SU-DHL-6 (cell line): Measurements from ENCODE around the gene TUG1.

ENCODE experiments used
- H2AFZ ChIP-seq: fragments of 200-600 bp; sonication (generic); 2 replicates; pipeline ENCODE4 v1.6.1; 2014; ENCODE audit warnings: low read depth, mild to moderate bottlenecking, moderate library complexity, mixed read lengths, antibody characterized with exemption, low read length; ENCODE audit not compliant: severe bottlenecking
- H3F3A ChIP-seq: fragments of 200-600 bp; shearing (Covaris generic); 2 replicates; pipeline ENCODE4 v1.6.0; 2016; ENCODE audit warnings: antibody characterized with exemption, mild to moderate bottlenecking; ENCODE audit not compliant: insufficient read depth
- H3K27ac ChIP-seq: fragments of 200-600 bp; sonication (generic); 2 replicates; pipeline ENCODE4 v1.5.1; 2016; ENCODE audit warnings: low read depth, mild to moderate bottlenecking, low read length, moderate library complexity, mixed read lengths
- H3K27me3 ChIP-seq: fragments of 200-600 bp; sonication (generic), shearing (Covaris generic); 2 replicates; pipeline ENCODE4 v1.6.0; 2014; ENCODE audit warnings: mild to moderate bottlenecking, low read length
- H3K36me3 ChIP-seq: fragments of 200-600 bp; sonication (generic); 2 replicates; pipeline ENCODE4 v1.6.1; 2014; ENCODE audit warnings: mild to moderate bottlenecking, low read length, mixed read lengths
- H3K4me2 ChIP-seq: fragments of 300-600, 200-600 bp; shearing (Covaris generic), sonication (generic); 2 replicates; pipeline ENCODE4 v1.6.0; 2014; ENCODE audit warnings: low read length, low read depth, mild to moderate bottlenecking; ENCODE audit not compliant: poor library complexity, severe bottlenecking
- H3K4me3 ChIP-seq: fragments of 200-600 bp; sonication (generic); 2 replicates; pipeline ENCODE4 v1.5.1; 2014; ENCODE audit warnings: antibody characterized with exemption, low read length, mild to moderate bottlenecking, mixed read lengths; ENCODE audit not compliant: insufficient read depth, poor library complexity, severe bottlenecking
- H3K79me2 ChIP-seq: fragments of 200-600 bp; sonication (generic); 2 replicates; pipeline ENCODE4 v1.6.1; 2014; ENCODE audit warnings: mild to moderate bottlenecking, low read length, moderate library complexity; ENCODE audit not compliant: insufficient read depth
- H3K9ac ChIP-seq: fragments of 200-600 bp; sonication (generic); 2 replicates; pipeline ENCODE4 v1.7.0; 2014; ENCODE audit warnings: mild to moderate bottlenecking, low read length
- H3K9me2 ChIP-seq: fragments of 200-600 bp; sonication (generic); replicated peaks from 2 replicates; pipeline ENCODE4 v1.6.1; 2014; ENCODE audit warnings: low read length; ENCODE audit not compliant: insufficient read depth
- H3K9me3 ChIP-seq: fragments of 200-600 bp; sonication (generic); 2 replicates; pipeline ENCODE4 v1.6.1; 2014; ENCODE audit warnings: low read length, mixed read lengths; ENCODE audit not compliant: insufficient read depth
- H4K20me1 ChIP-seq: fragments of 200-600 bp; sonication (generic); 2 replicates; pipeline ENCODE4 v1.6.1; 2014; ENCODE audit warnings: low read depth, mild to moderate bottlenecking, antibody characterized with exemption, low read length, moderate library complexity, mixed read lengths
- EZH2phosphoT487 ChIP-seq: fragments of 200-600 bp; sonication (generic), shearing (Covaris generic); conservative IDR thresholded peaks from 2 replicates; pipeline ENCODE4 v1.6.1; 2018; ENCODE audit warnings: mild to moderate bottlenecking, antibody characterized with exemption, low read length, moderate library complexity, mixed read lengths
- TF ChIP-seq, protein P1 (sequence below): fragments of 200-600 bp; sonication (generic); IDR thresholded peaks from one replicate; pipeline ENCODE4 v1.5.1; 2017; ENCODE audit warnings: antibody characterized with exemption, mild to moderate bottlenecking, low read length, moderate library complexity; ENCODE audit not compliant: insufficient read depth, poor library complexity, severe bottlenecking

Gene TUG1

DNA sequence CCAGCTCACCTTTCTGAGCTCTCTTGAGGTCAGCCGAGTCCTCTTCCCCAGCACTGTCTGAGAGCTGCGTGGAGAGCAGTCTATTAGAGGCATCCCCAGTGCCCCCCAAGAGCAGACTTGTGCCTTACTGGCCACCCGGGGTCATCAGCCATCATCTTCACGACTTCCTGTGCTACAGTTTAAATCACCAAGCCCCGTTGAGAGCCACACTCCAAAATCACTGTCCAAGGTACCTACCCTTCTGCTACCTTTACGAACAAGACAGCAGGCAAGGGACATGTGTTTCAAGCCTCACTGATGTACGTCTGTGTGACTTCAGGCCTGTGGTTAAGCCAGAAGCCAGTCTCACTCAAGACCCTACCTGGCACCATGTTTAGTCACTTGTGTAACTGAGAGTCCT lies 35.6 kb upstream of the TUG1 start:
- H3F3A ChIP-seq: no peaks in the 10 kb centered on the region
- no peaks in the 10 kb centered on the region for H3K9me2 ChIP-seq
- H3K27me3 ChIP-seq: no peaks in the 10 kb centered on the region
- no peak overlapping the region for H3K9ac ChIP-seq
- no peaks in the 10 kb centered on the region for H3K79me2 ChIP-seq
- H3K36me3 ChIP-seq: peaks cover 16% of the 10 kb centered on the region; the same call in 1 of the 2 replicates
- no peaks in the 10 kb centered on the region for H4K20me1 ChIP-seq
- H3K9me3 ChIP-seq: no peaks in the 10 kb centered on the region
- no peak overlapping the region for H3K4me3 ChIP-seq
- no peak overlapping the region for H3K4me2 ChIP-seq
- no peak for TF ChIP-seq EZH2phosphoT487
- TF ChIP-seq, protein P1, sequence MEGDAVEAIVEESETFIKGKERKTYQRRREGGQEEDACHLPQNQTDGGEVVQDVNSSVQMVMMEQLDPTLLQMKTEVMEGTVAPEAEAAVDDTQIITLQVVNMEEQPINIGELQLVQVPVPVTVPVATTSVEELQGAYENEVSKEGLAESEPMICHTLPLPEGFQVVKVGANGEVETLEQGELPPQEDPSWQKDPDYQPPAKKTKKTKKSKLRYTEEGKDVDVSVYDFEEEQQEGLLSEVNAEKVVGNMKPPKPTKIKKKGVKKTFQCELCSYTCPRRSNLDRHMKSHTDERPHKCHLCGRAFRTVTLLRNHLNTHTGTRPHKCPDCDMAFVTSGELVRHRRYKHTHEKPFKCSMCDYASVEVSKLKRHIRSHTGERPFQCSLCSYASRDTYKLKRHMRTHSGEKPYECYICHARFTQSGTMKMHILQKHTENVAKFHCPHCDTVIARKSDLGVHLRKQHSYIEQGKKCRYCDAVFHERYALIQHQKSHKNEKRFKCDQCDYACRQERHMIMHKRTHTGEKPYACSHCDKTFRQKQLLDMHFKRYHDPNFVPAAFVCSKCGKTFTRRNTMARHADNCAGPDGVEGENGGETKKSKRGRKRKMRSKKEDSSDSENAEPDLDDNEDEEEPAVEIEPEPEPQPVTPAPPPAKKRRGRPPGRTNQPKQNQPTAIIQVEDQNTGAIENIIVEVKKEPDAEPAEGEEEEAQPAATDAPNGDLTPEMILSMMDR: no peak
- no peak overlapping the region for H2AFZ ChIP-seq
- no peak overlapping the region for H3K27ac ChIP-seq

DNA sequence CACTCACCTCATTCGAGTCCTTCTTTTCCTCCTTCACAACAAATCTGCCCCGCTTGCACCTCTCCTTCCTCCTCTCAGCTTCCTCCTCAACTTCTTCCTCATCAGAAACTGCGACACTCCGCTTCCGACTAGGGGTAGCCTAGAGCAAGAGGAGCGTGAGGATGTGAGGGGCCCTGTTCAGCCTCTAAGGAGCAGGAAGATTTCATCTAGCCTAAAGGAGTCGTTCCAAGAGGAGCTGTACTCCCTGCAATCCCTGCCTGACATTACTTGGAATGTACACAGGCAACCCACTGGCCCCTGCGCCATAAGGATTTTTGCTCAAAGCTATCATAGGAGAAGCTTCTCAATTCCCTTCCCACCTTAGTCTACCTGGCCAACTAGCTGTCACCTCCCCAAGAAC lies 35.0 kb upstream of the TUG1 start:
- Histone ChIP-seq H3K27ac (no peak overlapping the region), H2AFZ (no peak overlapping the region), H4K20me1 (no peaks in the 10 kb centered on the region), H3K27me3 (no peaks in the 10 kb centered on the region), H3K9ac (no peak overlapping the region), H3K4me2 (no peak overlapping the region), H3K9me3 (no peaks in the 10 kb centered on the region), H3K36me3 (peaks cover 16% of the 10 kb centered on the region; the same call in 1 of the 2 replicates), H3K9me2 (no peaks in the 10 kb centered on the region), H3K79me2 (no peaks in the 10 kb centered on the region), H3F3A (no peaks in the 10 kb centered on the region), H3K4me3 (no peak overlapping the region)
- TF ChIP-seq, protein P1: no peak

DNA sequence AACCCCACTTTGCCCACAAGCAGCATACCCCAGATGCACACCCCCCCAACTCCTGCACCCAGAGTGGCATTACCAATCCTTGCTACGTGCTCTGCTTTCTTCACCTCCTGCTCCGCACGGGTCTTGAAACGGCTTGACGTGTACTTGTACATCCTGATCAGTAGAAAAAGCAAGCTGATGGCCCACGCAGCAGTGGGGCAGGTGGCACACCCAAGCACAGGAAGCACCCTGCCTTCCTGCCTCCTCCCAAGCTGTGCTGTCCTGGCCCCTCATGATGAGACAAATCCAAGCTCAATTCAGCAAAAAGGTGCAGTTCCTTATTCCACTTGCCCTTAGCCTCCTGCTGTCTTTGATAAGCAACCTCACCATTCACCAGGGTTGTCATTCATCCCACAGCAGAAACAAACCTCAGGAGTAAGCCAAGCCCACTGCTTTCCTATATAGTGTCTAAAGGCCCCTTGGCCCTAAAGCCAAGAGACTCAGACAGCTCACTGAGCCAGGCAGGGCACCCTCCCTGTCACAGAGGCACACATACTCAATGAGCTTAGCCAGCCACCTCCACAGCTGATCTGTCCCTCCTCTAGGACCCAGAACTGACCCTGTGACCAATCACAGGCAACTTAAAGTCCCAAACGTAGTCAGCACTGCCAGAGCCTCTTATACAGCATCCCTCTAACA lies 28.2 kb upstream of the TUG1 start:
- H3K4me3 ChIP-seq: no peak overlapping the region
- no peaks in the 10 kb centered on the region for H3F3A ChIP-seq
- no peaks in the 10 kb centered on the region for H3K79me2 ChIP-seq
- H3K4me2 ChIP-seq: no peak overlapping the region
- no peaks in the 10 kb centered on the region for H3K9me3 ChIP-seq
- no peaks in the 10 kb centered on the region for H4K20me1 ChIP-seq
- no peak for TF ChIP-seq EZH2phosphoT487
- TF ChIP-seq, protein P1: no peak
- H3K27me3 ChIP-seq: no peaks in the 10 kb centered on the region
- no peak overlapping the region for H3K27ac ChIP-seq
- no peak overlapping the region for H3K9ac ChIP-seq
- peaks cover 11% of the 10 kb centered on the region; the same call in 1 of the 2 replicates for H3K36me3 ChIP-seq
- H2AFZ ChIP-seq: no peak overlapping the region
- H3K9me2 ChIP-seq: no peaks in the 10 kb centered on the region
